Suprapubic skin (tissue), 4 donors: Measurements from ENCODE around the gene PLEKHO1.

Experiments used
- EP300 ChIP-seq: sonication (generic); formaldehyde crosslinking; IDR thresholded peaks from one replicate; pipeline ENCODE4 v1.6.1; 2017; ENCODE audit warnings: antibody characterized with exemption
- POLR2A ChIP-seq, 2 donors: fragments of 450-650 bp; IDR thresholded peaks; one replicate each; pipeline ENCODE4 v1.6.1; 2017; ENCODE audit warnings: antibody characterized with exemption in 2 of 2, mild to moderate bottlenecking in 2 of 2, moderate library complexity in 2 of 2
- POLR2AphosphoS5 ChIP-seq, 3 donors: sonication (generic); formaldehyde crosslinking; IDR thresholded peaks; one replicate each; pipeline ENCODE4 v1.6.1; 2017; ENCODE audit warnings: antibody characterized with exemption in 3 of 3
- TF ChIP-seq, protein P1 (sequence below), 2 donors: fragments of 200-600 bp in 1 of 2; fragments of 450-650 bp in 1 of 2; sonication (generic) in 1 of 2; IDR thresholded peaks; one replicate each; pipeline ENCODE4 v1.5.1; 2016 to 2019; ENCODE audit warnings: antibody characterized with exemption in 2 of 2, mild to moderate bottlenecking in 1 of 2, moderate library complexity in 1 of 2

- no peak for TF ChIP-seq POLR2A (IDR thresholded peaks at IDR 0.05)
- no peak for TF ChIP-seq EP300
- TF ChIP-seq, protein P1, sequence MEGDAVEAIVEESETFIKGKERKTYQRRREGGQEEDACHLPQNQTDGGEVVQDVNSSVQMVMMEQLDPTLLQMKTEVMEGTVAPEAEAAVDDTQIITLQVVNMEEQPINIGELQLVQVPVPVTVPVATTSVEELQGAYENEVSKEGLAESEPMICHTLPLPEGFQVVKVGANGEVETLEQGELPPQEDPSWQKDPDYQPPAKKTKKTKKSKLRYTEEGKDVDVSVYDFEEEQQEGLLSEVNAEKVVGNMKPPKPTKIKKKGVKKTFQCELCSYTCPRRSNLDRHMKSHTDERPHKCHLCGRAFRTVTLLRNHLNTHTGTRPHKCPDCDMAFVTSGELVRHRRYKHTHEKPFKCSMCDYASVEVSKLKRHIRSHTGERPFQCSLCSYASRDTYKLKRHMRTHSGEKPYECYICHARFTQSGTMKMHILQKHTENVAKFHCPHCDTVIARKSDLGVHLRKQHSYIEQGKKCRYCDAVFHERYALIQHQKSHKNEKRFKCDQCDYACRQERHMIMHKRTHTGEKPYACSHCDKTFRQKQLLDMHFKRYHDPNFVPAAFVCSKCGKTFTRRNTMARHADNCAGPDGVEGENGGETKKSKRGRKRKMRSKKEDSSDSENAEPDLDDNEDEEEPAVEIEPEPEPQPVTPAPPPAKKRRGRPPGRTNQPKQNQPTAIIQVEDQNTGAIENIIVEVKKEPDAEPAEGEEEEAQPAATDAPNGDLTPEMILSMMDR (IDR thresholded peaks at IDR 0.05), result no peak
- no peak for TF ChIP-seq POLR2AphosphoS5 (IDR thresholded peaks at IDR 0.05)
Measured at GRCh38 chr1:150138044-150138443, 11.7 kb upstream of the PLEKHO1 start.
